H1 (cell line): ENCODE measurements around the gene DNAL4. TPM values are rescaled to one million over a fixed set of nuclear protein-coding genes. Genes with fewer than 3 reads are reported as not detected.

Experiments
- CTCF ChIA-PET: fragments of 300-600 bp; sonication (Branson Sonifier 250); formaldehyde crosslinking; loops from one replicate; lab custom pipeline; 2021; ENCODE audit not compliant: partially characterized antibody; lab: Charles Lee
- POLR2A ChIA-PET: fragments of 300-600 bp; sonication (Branson Sonifier 250); formaldehyde crosslinking; loops from one replicate; lab custom pipeline; 2021; ENCODE audit warnings: inconsistent platforms; ENCODE audit not compliant: partially characterized antibody; lab: Charles Lee
- DNase-seq, 2 experiments: peaks; one replicate each; pipeline versions ENCODE4 v3.0.0 to v3.0.0-alpha.2; 2010 to 2022; ENCODE audit warnings: low spot score in 2 of 2, low read depth in 1 of 2, mixed read lengths in 1 of 2
- FAIRE-seq: peaks from 2 replicates; lab custom pipeline; 2011; peaks lifted over from hg19 to GRCh38; lab: Jason Lieb, UNC
- H2AFZ ChIP-seq: 2 replicates; pipeline ENCODE4 v1.8.1; 2012; ENCODE audit warnings: low read length, inconsistent platforms
- H2AK5ac ChIP-seq: 2 replicates; pipeline ENCODE4 v1.6.1; 2013; ENCODE audit warnings: low read depth, low read length
- H2BK120ac ChIP-seq: replicated peaks from 2 replicates; pipeline ENCODE3; 2013; ENCODE audit warnings: low read depth, low read length, inconsistent platforms
- H2BK12ac ChIP-seq: 2 replicates; pipeline ENCODE4 v1.6.1; 2013; ENCODE audit warnings: low read depth, low read length
- H2BK15ac ChIP-seq: 2 replicates; pipeline ENCODE4 v1.6.1; 2013; ENCODE audit warnings: low read length
- H2BK20ac ChIP-seq: 2 replicates; pipeline ENCODE4 v1.6.1; 2013; ENCODE audit warnings: low read length
- H2BK5ac ChIP-seq: 2 replicates; pipeline ENCODE4 v1.6.1; 2013; ENCODE audit warnings: low read depth, low read length
- H3K14ac ChIP-seq: 2 replicates; pipeline ENCODE4 v1.6.1; 2013; ENCODE audit warnings: inconsistent platforms; ENCODE audit not compliant: insufficient read length
- H3K18ac ChIP-seq: 2 replicates; pipeline ENCODE4 v1.6.1; 2013; ENCODE audit warnings: low read length; ENCODE audit errors: extremely low read depth
- H3K23ac ChIP-seq: 2 replicates; pipeline ENCODE4 v1.6.1; 2013; ENCODE audit warnings: inconsistent platforms; ENCODE audit not compliant: insufficient read length
- H3K23me2 ChIP-seq: 2 replicates; pipeline ENCODE4 v1.6.1; 2013; ENCODE audit warnings: low read depth, low read length
- H3K27ac ChIP-seq: 2 replicates; pipeline ENCODE4 v1.6.1; 2011; ENCODE audit warnings: low read depth, low read length, inconsistent platforms
- H3K27me3 ChIP-seq, 4 experiments: replicated peaks in 1 of 4; 1 replicate in 1 of 4; 2 replicates in 3 of 4; pipeline versions ENCODE4 v1.6.1 to v1.8.1; 2011 to 2013; ENCODE audit warnings: low read length in 3 of 4, mild to moderate bottlenecking in 3 of 4, inconsistent platforms in 2 of 4, mixed read lengths in 2 of 4, moderate library complexity in 1 of 4; ENCODE audit not compliant: control insufficient read depth in 3 of 4, insufficient read depth in 3 of 4; ENCODE audit errors: extremely low read depth in 1 of 4
- H3K36me3 ChIP-seq, 4 experiments: 2 replicates each; pipeline versions ENCODE4 v1.6.1 to v1.8.1; 2011 to 2013; ENCODE audit warnings: mild to moderate bottlenecking in 4 of 4, low read length in 3 of 4, moderate library complexity in 2 of 4, control low read depth in 1 of 4, inconsistent platforms in 1 of 4; ENCODE audit not compliant: insufficient read depth in 4 of 4, control insufficient read depth in 2 of 4
- H3K4ac ChIP-seq: replicated peaks from 2 replicates; pipeline ENCODE3; 2013; ENCODE audit warnings: low read length, low read depth, mixed read lengths, inconsistent platforms; ENCODE audit not compliant: insufficient read length
- H3K4me1 ChIP-seq, 4 experiments: replicated peaks in 1 of 4; 1 replicate in 1 of 4; 2 replicates in 3 of 4; pipeline versions ENCODE4 v1.6.1 to v1.8.1; 2011 to 2013; ENCODE audit warnings: low read length in 3 of 4, inconsistent platforms in 2 of 4, mixed read lengths in 1 of 4; ENCODE audit not compliant: insufficient read depth in 4 of 4, control insufficient read depth in 3 of 4
- H3K4me2 ChIP-seq, 2 experiments: 2 replicates each; pipeline versions ENCODE4 v1.6.1 to v1.8.1; 2011 to 2013; ENCODE audit warnings: low read depth in 2 of 2, low read length in 2 of 2, control low read depth in 1 of 2, inconsistent platforms in 1 of 2, mild to moderate bottlenecking in 1 of 2; ENCODE audit not compliant: insufficient read depth in 1 of 2
- H3K4me3 ChIP-seq, 4 experiments: fragments of 200-600, 300-600 bp in 1 of 4; sonication (generic), shearing (Covaris generic), sonication (Bioruptor Twin) in 1 of 4; 2 replicates each; pipeline versions ENCODE4 v1.5.1 to v1.8.1; 2011 to 2016; ENCODE audit warnings: low read length in 4 of 4, low read depth in 3 of 4, control low read depth in 2 of 4, inconsistent platforms in 2 of 4, mild to moderate bottlenecking in 2 of 4, mixed read lengths in 1 of 4, moderate library complexity in 1 of 4; ENCODE audit not compliant: insufficient read depth in 2 of 4; ENCODE audit errors: extremely low read depth in 1 of 4
- H3K56ac ChIP-seq: replicated peaks from 2 replicates; pipeline ENCODE3; 2013; ENCODE audit warnings: low read depth, mild to moderate bottlenecking, mixed read lengths, low read length, inconsistent platforms; ENCODE audit not compliant: insufficient read length
- H3K79me1 ChIP-seq: 2 replicates; pipeline ENCODE4 v1.6.1; 2013; ENCODE audit warnings: low read depth, low read length, control low read depth
- H3K79me2 ChIP-seq, 2 experiments: 2 replicates each; pipeline versions ENCODE4 v1.6.1 to v1.8.1; 2012 to 2013; ENCODE audit warnings: low read length in 2 of 2, mild to moderate bottlenecking in 2 of 2, inconsistent platforms in 1 of 2; ENCODE audit not compliant: insufficient read depth in 2 of 2, control insufficient read depth in 1 of 2
- H3K9ac ChIP-seq, 4 experiments: replicated peaks in 1 of 4; 1 replicate in 1 of 4; 2 replicates in 3 of 4; pipeline versions ENCODE4 v1.6.1 to v1.8.1; 2011 to 2013; ENCODE audit warnings: low read depth in 3 of 4, low read length in 3 of 4, control low read depth in 2 of 4, mild to moderate bottlenecking in 2 of 4, moderate library complexity in 2 of 4, inconsistent platforms in 1 of 4; ENCODE audit errors: extremely low read depth in 1 of 4
- H3K9me3 ChIP-seq, 2 experiments: 2 replicates each; pipeline versions ENCODE4 v1.6.1 to v1.8.1; 2012 to 2013; ENCODE audit warnings: mild to moderate bottlenecking in 2 of 2, moderate library complexity in 2 of 2, control low read depth in 1 of 2, inconsistent platforms in 1 of 2, low read depth in 1 of 2, low read length in 1 of 2, mixed read lengths in 1 of 2; ENCODE audit not compliant: insufficient read depth in 2 of 2
- H4K20me1 ChIP-seq, 2 experiments: replicated peaks in 1 of 2; 2 replicates each; pipeline versions ENCODE3 to v1.8.1; 2011 to 2013; ENCODE audit warnings: inconsistent platforms in 2 of 2, low read length in 2 of 2, mild to moderate bottlenecking in 1 of 2; ENCODE audit not compliant: insufficient read depth in 2 of 2, control insufficient read depth in 1 of 2
- H4K5ac ChIP-seq: 2 replicates; pipeline ENCODE4 v1.6.1; 2013; ENCODE audit warnings: low read length, low read depth, mixed read lengths, inconsistent platforms; ENCODE audit not compliant: insufficient read length
- H4K8ac ChIP-seq: 2 replicates; pipeline ENCODE4 v1.8.0; 2013; ENCODE audit warnings: mild to moderate bottlenecking, moderate library complexity, low read length, inconsistent platforms; ENCODE audit not compliant: insufficient read depth; ENCODE audit errors: extremely low read depth
- H4K91ac ChIP-seq: replicated peaks from 2 replicates; pipeline ENCODE3; 2013; ENCODE audit warnings: low read length, mixed read lengths, inconsistent platforms; ENCODE audit not compliant: insufficient read length
- CBX5 ChIP-seq: fragments of 300-800, 300-1000 bp; sonication (generic); IDR thresholded peaks from 2 replicates; pipeline ENCODE4 v1.7.1; 2016; ENCODE audit warnings: antibody characterized with exemption, low read length, low read depth
- GABPA ChIP-seq: IDR thresholded peaks from 2 replicates; pipeline ENCODE4 v1.6.1; 2011; ENCODE audit warnings: mild to moderate bottlenecking, low read length, moderate library complexity, borderline replicate concordance; ENCODE audit not compliant: insufficient read depth
- KDM4A ChIP-seq: IDR thresholded peaks from one replicate; pipeline ENCODE4 v1.7.1; 2012; ENCODE audit warnings: low read depth, mild to moderate bottlenecking, moderate library complexity, low read length, inconsistent platforms; ENCODE audit not compliant: severe bottlenecking
- POLR2A ChIP-seq, 2 experiments: IDR thresholded peaks; 1 replicate in 1 of 2; 2 replicates in 1 of 2; pipeline ENCODE4 v1.6.1; 2011; ENCODE audit warnings: low read depth in 2 of 2, low read length in 2 of 2, mild to moderate bottlenecking in 2 of 2; ENCODE audit errors: control extremely low read depth in 1 of 2
- SIX5 ChIP-seq: IDR thresholded peaks from 2 replicates; pipeline ENCODE4 v1.6.1; 2011; ENCODE audit warnings: mild to moderate bottlenecking, low read depth, low read length
- SUZ12 ChIP-seq: fragments of 200-600 bp; sonication (generic); IDR thresholded peaks from 2 replicates; pipeline ENCODE4 v1.6.1; 2012; ENCODE audit warnings: mild to moderate bottlenecking, inconsistent platforms, low read length, moderate library complexity, mixed read lengths
- WGBS, 2 experiments: shearing (Covaris generic) in 1 of 2; methylation state at CpG; one replicate each; pipeline versions ENCODE4 v1.1.6 to v1.1.7; 2013 to 2015; ENCODE audit warnings: low lambda C conversion rate in 2 of 2, mixed read lengths in 2 of 2, inconsistent platforms in 1 of 2, low coverage in 1 of 2, missing lambda C conversion rate in 1 of 2; ENCODE audit not compliant: insufficient replicate concordance in 2 of 2, insufficient coverage in 1 of 2, insufficient read length in 1 of 2; ENCODE audit errors: extremely low coverage in 1 of 2, missing lambda C conversion rate in 1 of 2; 5-methylcytosine and 5-hydroxymethylcytosine counted together
- polyA plus RNA-seq, 7 experiments: library from polyadenylated mRNA; depleted of rRNA in 3 of 7; stranded (reverse) in 5 of 7; unstranded in 2 of 7; fragments of >200 nt in 5 of 7; fragments of 200-250 nt in 2 of 7; gene quantifications; 1 replicate in 5 of 7; 2 replicates in 1 of 7; 4 replicates in 1 of 7; pipeline versions ENCODE4 v1.2.1 to v1.2.3, GENCODE V29; 2011 to 2013; ENCODE audit warnings: missing spikeins in 2 of 7, mixed read lengths in 2 of 7
- total RNA-seq: library from RNA; stranded (reverse); fragmentation: NEBNext Ultra II Directional; extraction: Animal tissue kit (Norgen Biotek cat#: 25700); gene quantifications from 2 replicates; pipeline ENCODE4 v1.2.1, GENCODE V29; 2021

DNAL4 gene
- total and polyA plus RNA-seq, 2 of the 8 experiments (the other 6 are each of a cell fraction or from before 2014, with no cell fraction given) = 8.8 to 14.0 TPM

DNA sequence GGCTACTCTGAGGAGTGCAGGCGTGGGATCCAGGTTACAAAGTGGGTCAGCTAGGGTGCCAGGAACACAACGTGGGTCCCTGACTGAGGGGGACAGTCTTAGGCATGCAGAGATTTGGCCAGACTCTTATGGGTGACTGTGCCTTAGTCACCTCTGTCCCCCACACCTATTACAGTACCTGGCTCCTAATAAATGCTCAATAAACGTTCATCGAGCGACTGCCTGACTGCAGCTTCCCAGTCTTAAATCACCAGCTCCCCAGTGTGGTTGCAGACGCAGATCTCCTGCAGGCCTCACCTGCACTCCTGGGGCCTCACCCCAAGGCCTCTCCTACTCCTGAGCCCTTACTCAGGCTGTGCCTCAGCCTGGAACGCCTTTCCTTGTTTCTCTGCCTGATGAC lies 34.9 kb downstream of the DNAL4 start:
- Histone ChIP-seq H3K14ac (no peak overlapping the region), H3K9me3 (no peaks in the 10 kb centered on the region), H4K8ac (no peak overlapping the region), H3K4ac (no peak overlapping the region), H3K23ac (no peak overlapping the region), H3K4me1 (peaks cover 4 to 12% (median 5%) of the 10 kb centered on the region in 4 experiments), H4K20me1 (peaks cover 0 to 6% of the 10 kb centered on the region in 2 experiments), H2BK5ac (no peak overlapping the region), H3K79me1 (no peaks in the 10 kb centered on the region), H3K18ac (no peak overlapping the region), H3K4me2 (no peak overlapping the region), H3K56ac (no peak overlapping the region), H3K4me3 (no peak overlapping the region), H2AFZ (no peak overlapping the region), H3K27ac (no peak overlapping the region), H3K36me3 (no peaks in the 10 kb centered on the region), H3K9ac (no peak overlapping the region), H3K23me2 (peaks cover 22% of the 10 kb centered on the region; the same call in 1 of the 2 replicates), H2BK12ac (no peak overlapping the region), H2BK15ac (no peak overlapping the region), H2BK20ac (no peak overlapping the region), H2BK120ac (no peak overlapping the region), H3K27me3 (peaks cover 0 to 6% (median 4%) of the 10 kb centered on the region in 4 experiments; a peak in 5 of 7 replicates), H3K79me2 (no peaks in the 10 kb centered on the region), H4K5ac (no peak overlapping the region), H4K91ac (no peak overlapping the region), H2AK5ac (no peak overlapping the region)
- TF ChIP-seq KDM4A (no peak), SUZ12 (no peak), POLR2A (IDR thresholded peaks at IDR 0.05; ENCODE audit: control extremely low read depth in 1 of 2, low read depth in 2 of 2, low read length in 2 of 2) (no peak), GABPA (no peak), SIX5 (no peak), CBX5 (no peak)
- FAIRE-seq (no peak), DNase-seq (no peak)
- WGBS, 2 experiments = 84% methylated on average over 7 of the region's 7 CpGs; no CpG with 5 or more reads in 1 of the 2 experiments
- ChIA-PET CTCF (interaction anchor here (0.8 to 13.8 kb wide), 4 partner anchors 9 to 26 kb away, joined by 3 to 124 read pairs (median 24); no protein-coding TSS in a partner anchor), POLR2A (interaction anchor here (3.5 kb wide), 1 partner anchor 12 kb away, joined by 23 read pairs; no protein-coding TSS in a partner anchor)
